Upper lobe of right lung (tissue), 1 donor: ENCODE data around the gene MTREX. TPM values are rescaled to one million over a fixed set of nuclear protein-coding genes. Genes with fewer than 3 reads are reported as not detected.

Experiments used
- ATAC-seq: fragments of 200-7000 bp; cut with Tn5 transposase; one replicate; pipeline ENCODE4 v1.9.1; 2020; ENCODE audit warnings: mild to moderate bottlenecking, moderate library complexity
- DNase-seq: peaks from one replicate; pipeline ENCODE4 v3.0.0-alpha.2; 2020
- H3K27ac ChIP-seq: fragments of 200-600 bp; one replicate; pipeline ENCODE4 v1.8.0; 2022
- H3K27me3 ChIP-seq: fragments of 200-600 bp; one replicate; pipeline ENCODE4 v1.8.0; 2022; ENCODE audit warnings: mild to moderate bottlenecking
- H3K36me3 ChIP-seq: fragments of 200-600 bp; one replicate; pipeline ENCODE4 v1.8.0; 2022
- H3K4me1 ChIP-seq: fragments of 200-600 bp; one replicate; pipeline ENCODE4 v1.8.0; 2022
- H3K4me3 ChIP-seq: fragments of 200-600 bp; one replicate; pipeline ENCODE4 v1.8.0; 2022; ENCODE audit warnings: mild to moderate bottlenecking
- H3K9me3 ChIP-seq: fragments of 200-600 bp; one replicate; pipeline ENCODE4 v1.8.0; 2022
- CTCF ChIP-seq: fragments of 200-600 bp; IDR thresholded peaks from one replicate; pipeline ENCODE4 v1.8.0; 2022; ENCODE audit warnings: antibody characterized with exemption
- intact Hi-C: fragments of 100-400 bp; cut with DNase I; formaldehyde crosslinking; loops from one replicate; pipeline ENCODE4 v1.11.0; 2022
- total RNA-seq: library from RNA; stranded (reverse); fragmentation: NEBNext Ultra II Directional; extraction: Animal tissue kit (Norgen Biotek cat#: 25700); gene quantifications from one replicate; pipeline ENCODE4 v1.2.1, GENCODE V29; 2021
- donor health status: DM: no; HTN: yes; CAD: no; lungs with severe emphysema.

The MTREX gene
- total RNA-seq, 1 donor from 2014 or later, result 67.6 TPM

- intact Hi-C loops, result no loop called here
- Histone ChIP-seq H3K4me1 (no peaks in the 10 kb centered on the region), H3K27ac (no peak overlapping the region), H3K9me3 (no peaks in the 10 kb centered on the region), H3K4me3 (no peak overlapping the region), H3K36me3 (peaks cover 20% of the 10 kb centered on the region), H3K27me3 (no peaks in the 10 kb centered on the region)
- TF ChIP-seq CTCF, result no peak
- ATAC-seq (no peak), DNase-seq (no peak)
These were observed 31.0 kb downstream of the MTREX start for GRCh38 chr5:55338810-55339243.

- Histone ChIP-seq H3K27me3 (no peaks in the 10 kb centered on the region), H3K27ac (no peak overlapping the region), H3K4me3 (no peak overlapping the region), H3K9me3 (no peaks in the 10 kb centered on the region), H3K36me3 (peaks cover 55% of the 10 kb centered on the region), H3K4me1 (no peaks in the 10 kb centered on the region)
- intact Hi-C loops, result no loop called here
- no peak for TF ChIP-seq CTCF
- DNase-seq (no peak), ATAC-seq (no peak)
These were observed 35.3 kb downstream of the MTREX start for GRCh38 chr5:55343107-55343506.

DNA sequence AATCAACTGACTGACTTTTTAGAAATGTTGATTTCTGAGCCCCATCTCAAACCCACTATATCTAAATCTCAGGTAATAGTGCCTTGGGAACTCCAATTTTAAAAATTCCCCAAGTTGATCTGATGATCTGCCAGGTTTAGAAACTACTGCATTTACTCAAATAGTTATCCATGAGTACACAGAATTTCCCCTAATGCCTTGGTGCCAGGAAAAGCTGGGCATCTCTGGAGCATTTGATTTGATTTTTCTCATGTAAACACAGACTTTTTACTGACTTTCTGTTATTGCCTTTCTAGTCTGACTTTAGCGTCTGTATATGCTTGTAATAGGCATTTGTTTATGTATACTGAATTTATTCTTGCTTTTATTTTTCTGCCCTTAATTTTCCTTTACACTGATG lies 35.8 kb downstream of the MTREX start:
- Histone ChIP-seq H3K9me3 (no peaks in the 10 kb centered on the region), H3K4me1 (no peaks in the 10 kb centered on the region), H3K36me3 (peaks cover 60% of the 10 kb centered on the region), H3K4me3 (no peak overlapping the region), H3K27ac (no peak overlapping the region), H3K27me3 (no peaks in the 10 kb centered on the region)
- no peak for ATAC-seq
- TF ChIP-seq CTCF, result no peak
- intact Hi-C loops, result no loop called here
- no peak for DNase-seq

- no peak for DNase-seq
- peaks cover 69% of the 10 kb centered on the region for H3K36me3 ChIP-seq
These were observed 36.7 kb downstream of the MTREX start for GRCh38 chr5:55344392-55344992.

DNA sequence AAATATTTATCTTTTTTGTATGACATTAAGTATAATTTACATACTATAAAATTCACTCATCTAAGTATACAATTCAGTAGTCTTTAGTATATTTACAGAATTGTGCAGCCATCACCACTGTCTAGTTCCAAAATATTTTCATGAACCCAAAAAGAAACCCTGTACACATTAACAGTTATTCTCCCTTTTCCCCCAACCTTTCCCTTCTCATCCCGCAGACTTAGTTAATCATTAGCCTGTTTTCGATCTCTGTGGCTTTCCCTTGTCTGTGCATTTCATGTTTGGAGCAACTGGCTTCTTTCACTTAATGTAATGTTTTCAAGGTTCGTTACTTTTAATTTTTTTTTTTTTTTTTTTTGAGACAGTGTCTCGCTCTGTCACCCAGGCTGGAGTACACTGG lies 37.5 kb downstream of the MTREX start:
- Histone ChIP-seq H3K27ac (no peak overlapping the region), H3K36me3 (peaks cover 77% of the 10 kb centered on the region), H3K27me3 (no peaks in the 10 kb centered on the region), H3K4me3 (no peak overlapping the region), H3K9me3 (no peaks in the 10 kb centered on the region), H3K4me1 (no peaks in the 10 kb centered on the region)
- no peak for TF ChIP-seq CTCF
- DNase-seq, result no peak
- intact Hi-C loops, result no loop called here
- ATAC-seq, result no peak

More at GRCh38 chr5:55344392-55344992, 36.7 kb downstream of the MTREX start:
- TF ChIP-seq CTCF, result peak; percentile 91
- peak; percentile 64 for ATAC-seq
- Histone ChIP-seq H3K27me3 (no peaks in the 10 kb centered on the region), H3K4me3 (no peak overlapping the region), H3K9me3 (no peaks in the 10 kb centered on the region), H3K27ac (no peak overlapping the region), H3K4me1 (no peaks in the 10 kb centered on the region)
- intact Hi-C loops, result no loop called here

DNA sequence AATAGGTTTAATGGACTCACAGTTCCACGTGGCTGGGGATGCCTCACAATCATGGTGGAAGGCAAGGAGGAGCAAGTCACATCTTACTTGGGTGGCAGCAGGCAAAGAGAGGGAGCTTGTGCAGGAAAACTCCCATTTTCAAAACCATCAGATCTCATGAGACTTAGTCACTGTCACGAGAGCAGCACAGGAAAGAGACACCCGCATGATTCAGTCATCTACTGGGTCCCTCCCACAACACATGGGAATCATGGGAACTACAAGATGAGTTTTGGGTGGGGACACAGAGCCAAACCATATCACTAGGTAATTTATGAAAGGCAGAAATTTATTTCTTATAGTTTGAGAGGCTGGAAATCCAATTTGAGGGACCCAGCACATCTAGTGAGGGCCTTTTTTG lies 40.0 kb downstream of the MTREX start:
- Histone ChIP-seq H3K27me3 (no peaks in the 10 kb centered on the region), H3K9me3 (no peaks in the 10 kb centered on the region), H3K4me1 (no peaks in the 10 kb centered on the region), H3K4me3 (no peak overlapping the region), H3K36me3 (peaks cover 82% of the 10 kb centered on the region), H3K27ac (no peak overlapping the region)
- no peak for DNase-seq
- intact Hi-C loops, result no loop called here
- no peak for ATAC-seq
- no peak for TF ChIP-seq CTCF
